Measurements from ENCODE around the gene KLHL25.
"Not testable (repeated sequence)": the region's sequence is repeated elsewhere in the genome, so short reads cannot be mapped to it uniquely, and the experiment has no call there.

KLHL25 gene

GRCh38 chr15:85829754-85830153, 35.0 kb upstream of the KLHL25 start:
- H3K27me3 ChIP-seq (ENCODE audit: insufficient read depth, low read length); H3K4me1 ChIP-seq (ENCODE audit: control insufficient read depth, insufficient read depth, low read length, unreplicated experiment); H3K4me3 ChIP-seq (ENCODE audit: low read depth, low read length); H2AFZ ChIP-seq (ENCODE audit: low read length, unreplicated experiment); H3K27ac ChIP-seq (ENCODE audit: low read depth, low read length); H3K79me2 ChIP-seq (ENCODE audit: control insufficient read depth, insufficient read depth, low read length, unreplicated experiment); H3K36me3 ChIP-seq (ENCODE audit: insufficient read depth, low read length): not testable (repeated sequence)

- Histone ChIP-seq H3K4me3 (ENCODE audit: low read depth, low read length) (no peak overlapping the region), H2AFZ (ENCODE audit: low read length, unreplicated experiment) (no peak overlapping the region), H3K36me3 (ENCODE audit: insufficient read depth, low read length) (no peaks in the 10 kb centered on the region)
These were observed 34.1 kb upstream of the KLHL25 start for GRCh38 chr15:85828874-85829273.

GRCh38 chr15:85828126-85828525, 33.4 kb upstream of the KLHL25 start:
- Histone ChIP-seq H3K27ac (ENCODE audit: low read depth, low read length) (no peak overlapping the region), H2AFZ (ENCODE audit: low read length, unreplicated experiment) (no peak overlapping the region), H3K36me3 (ENCODE audit: insufficient read depth, low read length) (no peaks in the 10 kb centered on the region), H3K4me1 (ENCODE audit: control insufficient read depth, insufficient read depth, low read length, unreplicated experiment) (no peaks in the 10 kb centered on the region), H3K27me3 (ENCODE audit: insufficient read depth, low read length) (no peaks in the 10 kb centered on the region), H3K79me2 (ENCODE audit: control insufficient read depth, insufficient read depth, low read length, unreplicated experiment) (no peaks in the 10 kb centered on the region), H3K4me3 (ENCODE audit: low read depth, low read length) (no peak overlapping the region)

More at GRCh38 chr15:85828874-85829273, 34.1 kb upstream of the KLHL25 start:
- Histone ChIP-seq H3K79me2 (ENCODE audit: control insufficient read depth, insufficient read depth, low read length, unreplicated experiment) (no peaks in the 10 kb centered on the region), H3K4me1 (ENCODE audit: control insufficient read depth, insufficient read depth, low read length, unreplicated experiment) (no peaks in the 10 kb centered on the region), H3K27ac (ENCODE audit: low read depth, low read length) (no peak overlapping the region), H3K27me3 (ENCODE audit: insufficient read depth, low read length) (no peaks in the 10 kb centered on the region)

GRCh38 chr15:85826756-85827515, 32.2 kb upstream of the KLHL25 start:
- H3K79me2 ChIP-seq (ENCODE audit: control insufficient read depth, insufficient read depth, low read length, unreplicated experiment), result no peaks in the 10 kb centered on the region
- no peaks in the 10 kb centered on the region for H3K36me3 ChIP-seq (ENCODE audit: insufficient read depth, low read length)
- no peak overlapping the region for H3K4me3 ChIP-seq (ENCODE audit: low read depth, low read length)
- H3K4me1 ChIP-seq (ENCODE audit: control insufficient read depth, insufficient read depth, low read length, unreplicated experiment), result no peaks in the 10 kb centered on the region
- H2AFZ ChIP-seq (ENCODE audit: low read length, unreplicated experiment), result no peak overlapping the region
- H3K27ac ChIP-seq (ENCODE audit: low read depth, low read length), result no peak overlapping the region
- no peaks in the 10 kb centered on the region for H3K27me3 ChIP-seq (ENCODE audit: insufficient read depth, low read length)

DNA sequence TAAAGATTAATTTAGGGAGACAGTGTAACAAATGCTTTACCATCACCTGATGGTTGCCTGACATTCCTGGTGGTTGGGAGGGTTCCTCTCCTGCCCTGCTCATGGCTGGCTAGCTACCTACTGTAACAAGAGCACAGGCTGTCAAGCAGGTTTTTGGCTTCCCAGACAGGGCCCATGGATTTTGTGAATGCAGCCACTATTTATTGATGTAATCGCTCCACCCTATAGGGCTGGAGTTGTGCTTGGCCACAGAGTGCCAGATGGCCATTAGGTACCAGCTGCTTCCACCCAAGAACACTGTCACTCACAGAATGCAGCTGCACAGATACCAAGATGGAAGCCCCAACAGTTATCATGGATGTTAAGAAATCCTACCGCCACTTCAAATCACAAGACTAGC, 31.0 kb upstream of the KLHL25 start:
- Histone ChIP-seq H3K27me3 (ENCODE audit: insufficient read depth, low read length) (peaks cover 8% of the 10 kb centered on the region; the same call in 1 of the 2 replicates), H3K4me1 (ENCODE audit: control insufficient read depth, insufficient read depth, low read length, unreplicated experiment) (no peaks in the 10 kb centered on the region), H3K36me3 (ENCODE audit: insufficient read depth, low read length) (no peaks in the 10 kb centered on the region), H3K79me2 (ENCODE audit: control insufficient read depth, insufficient read depth, low read length, unreplicated experiment) (no peaks in the 10 kb centered on the region), H2AFZ (ENCODE audit: low read length, unreplicated experiment) (no peak overlapping the region), H3K27ac (ENCODE audit: low read depth, low read length) (no peak overlapping the region), H3K4me3 (ENCODE audit: low read depth, low read length) (no peak overlapping the region)

- H3K4me3 ChIP-seq (ENCODE audit: low read depth, low read length), result no peak overlapping the region
- peaks cover 14% of the 10 kb centered on the region for H3K27me3 ChIP-seq (ENCODE audit: insufficient read depth, low read length)
- H3K27ac ChIP-seq (ENCODE audit: low read depth, low read length), result no peak overlapping the region
- no peak overlapping the region for H2AFZ ChIP-seq (ENCODE audit: low read length, unreplicated experiment)
- H3K4me1 ChIP-seq (ENCODE audit: control insufficient read depth, insufficient read depth, low read length, unreplicated experiment), result no peaks in the 10 kb centered on the region
- H3K79me2 ChIP-seq (ENCODE audit: control insufficient read depth, insufficient read depth, low read length, unreplicated experiment), result no peaks in the 10 kb centered on the region
- H3K36me3 ChIP-seq (ENCODE audit: insufficient read depth, low read length), result no peaks in the 10 kb centered on the region
These were observed 30.4 kb upstream of the KLHL25 start for GRCh38 chr15:85825118-85825517.

- Histone ChIP-seq H2AFZ (ENCODE audit: low read length, unreplicated experiment) (no peak overlapping the region), H3K27ac (ENCODE audit: low read depth, low read length) (no peak overlapping the region), H3K4me3 (ENCODE audit: low read depth, low read length) (no peak overlapping the region), H3K4me1 (ENCODE audit: control insufficient read depth, insufficient read depth, low read length, unreplicated experiment) (no peaks in the 10 kb centered on the region), H3K27me3 (ENCODE audit: insufficient read depth, low read length) (peaks cover 19% of the 10 kb centered on the region), H3K79me2 (ENCODE audit: control insufficient read depth, insufficient read depth, low read length, unreplicated experiment) (no peaks in the 10 kb centered on the region), H3K36me3 (ENCODE audit: insufficient read depth, low read length) (no peaks in the 10 kb centered on the region)
These were observed 26.8 kb upstream of the KLHL25 start for GRCh38 chr15:85821545-85821944.

DNA sequence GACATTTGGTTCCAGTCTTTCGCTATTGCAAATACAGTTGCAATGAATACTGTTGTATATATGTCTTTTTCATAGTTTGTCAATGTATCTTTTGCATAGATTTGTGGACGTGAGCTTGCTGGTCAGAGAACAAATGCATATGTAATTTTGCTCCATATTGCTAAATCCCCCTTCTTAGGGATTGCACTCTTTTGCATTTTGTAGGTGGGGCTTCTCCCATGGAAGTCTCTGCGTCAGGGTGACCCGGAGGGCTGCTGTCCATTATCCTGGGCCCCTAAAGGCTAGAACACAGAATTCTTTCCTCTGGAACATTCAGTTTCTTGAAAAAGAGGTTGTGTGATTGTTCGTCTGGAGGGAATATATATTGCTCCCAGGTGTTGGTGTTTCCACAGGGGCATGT, 25.2 kb upstream of the KLHL25 start:
- H3K27ac ChIP-seq (ENCODE audit: low read depth, low read length), result no peak overlapping the region
- H3K4me1 ChIP-seq (ENCODE audit: control insufficient read depth, insufficient read depth, low read length, unreplicated experiment), result no peaks in the 10 kb centered on the region
- H2AFZ ChIP-seq (ENCODE audit: low read length, unreplicated experiment), result no peak overlapping the region
- H3K36me3 ChIP-seq (ENCODE audit: insufficient read depth, low read length), result no peaks in the 10 kb centered on the region
- peaks cover 19% of the 10 kb centered on the region for H3K27me3 ChIP-seq (ENCODE audit: insufficient read depth, low read length)
- H3K79me2 ChIP-seq (ENCODE audit: control insufficient read depth, insufficient read depth, low read length, unreplicated experiment), result no peaks in the 10 kb centered on the region
- no peak overlapping the region for H3K4me3 ChIP-seq (ENCODE audit: low read depth, low read length)

DNA sequence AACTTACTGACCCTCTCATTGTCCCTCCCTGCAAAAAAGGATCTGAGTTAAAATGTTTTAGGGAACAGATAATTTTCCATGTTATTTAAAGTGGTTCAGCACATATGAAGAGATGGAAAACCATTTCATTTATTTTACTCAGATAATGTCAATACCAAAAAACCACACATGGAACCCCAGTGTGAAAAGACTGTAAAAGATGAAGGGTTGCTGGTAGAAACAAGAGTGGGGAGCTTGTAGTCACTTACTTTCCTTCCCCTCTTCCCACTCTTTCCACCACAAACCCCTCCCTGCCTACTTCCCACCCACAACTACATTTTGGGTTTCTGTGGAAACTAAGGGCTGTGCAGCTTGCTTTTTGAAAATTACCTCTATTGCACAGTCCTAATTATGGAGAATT, 18.5 kb upstream of the KLHL25 start:
- Histone ChIP-seq H2AFZ (ENCODE audit: low read length, unreplicated experiment) (no peak overlapping the region), H3K4me3 (ENCODE audit: low read depth, low read length) (no peak overlapping the region), H3K79me2 (ENCODE audit: control insufficient read depth, insufficient read depth, low read length, unreplicated experiment) (no peaks in the 10 kb centered on the region), H3K36me3 (ENCODE audit: insufficient read depth, low read length) (no peaks in the 10 kb centered on the region), H3K27ac (ENCODE audit: low read depth, low read length) (no peak overlapping the region), H3K4me1 (ENCODE audit: control insufficient read depth, insufficient read depth, low read length, unreplicated experiment) (no peaks in the 10 kb centered on the region), H3K27me3 (ENCODE audit: insufficient read depth, low read length) (no peaks in the 10 kb centered on the region)

DNA sequence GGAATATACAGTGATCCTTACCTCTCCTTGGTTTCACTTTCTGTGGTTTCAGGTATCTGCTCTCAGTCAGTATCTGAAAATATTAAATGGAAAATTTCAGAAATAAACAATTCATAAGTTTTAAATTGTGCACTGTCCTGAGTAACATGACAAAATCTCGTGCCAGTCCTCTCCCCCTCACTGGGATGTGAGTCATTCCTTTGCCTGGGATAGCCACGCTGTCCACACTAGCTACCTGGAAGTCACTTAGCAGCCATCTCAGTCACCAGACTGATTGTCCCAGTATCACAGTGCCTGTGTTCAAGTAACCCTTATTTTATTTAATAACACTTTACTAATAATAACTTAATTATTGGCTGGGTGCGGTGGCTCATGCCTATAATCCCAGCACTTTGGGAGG, 15.3 kb upstream of the KLHL25 start:
- H3K27ac ChIP-seq (ENCODE audit: low read depth, low read length), result no peak overlapping the region
- H3K4me1 ChIP-seq (ENCODE audit: control insufficient read depth, insufficient read depth, low read length, unreplicated experiment), result no peaks in the 10 kb centered on the region
- no peaks in the 10 kb centered on the region for H3K27me3 ChIP-seq (ENCODE audit: insufficient read depth, low read length)
- no peaks in the 10 kb centered on the region for H3K36me3 ChIP-seq (ENCODE audit: insufficient read depth, low read length)
- no peaks in the 10 kb centered on the region for H3K79me2 ChIP-seq (ENCODE audit: control insufficient read depth, insufficient read depth, low read length, unreplicated experiment)
- H3K4me3 ChIP-seq (ENCODE audit: low read depth, low read length), result no peak overlapping the region
- no peak overlapping the region for H2AFZ ChIP-seq (ENCODE audit: low read length, unreplicated experiment)

- H3K79me2 ChIP-seq (ENCODE audit: control insufficient read depth, insufficient read depth, low read length, unreplicated experiment), result no peaks in the 10 kb centered on the region
- no peaks in the 10 kb centered on the region for H3K36me3 ChIP-seq (ENCODE audit: insufficient read depth, low read length)
- no peak overlapping the region for H3K4me3 ChIP-seq (ENCODE audit: low read depth, low read length)
- no peak overlapping the region for H3K27ac ChIP-seq (ENCODE audit: low read depth, low read length)
- no peaks in the 10 kb centered on the region for H3K27me3 ChIP-seq (ENCODE audit: insufficient read depth, low read length)
- H2AFZ ChIP-seq (ENCODE audit: low read length, unreplicated experiment), result no peak overlapping the region
- H3K4me1 ChIP-seq (ENCODE audit: control insufficient read depth, insufficient read depth, low read length, unreplicated experiment), result no peaks in the 10 kb centered on the region
These were observed 10.7 kb upstream of the KLHL25 start for GRCh38 chr15:85805420-85805819.
